NB4 (cell line): ENCODE data around the gene BACE1.

Source experiments
- CTCF ChIP-seq: IDR thresholded peaks from one replicate; pipeline ENCODE4 v1.5.1; 2012; ENCODE audit warnings: low read depth, low read length
- MAX ChIP-seq: IDR thresholded peaks from 2 replicates; pipeline ENCODE4 v1.6.1; 2011; ENCODE audit warnings: low read depth, low read length
- POLR2A ChIP-seq: IDR thresholded peaks from 2 replicates; pipeline ENCODE4 v1.6.1; 2011; ENCODE audit warnings: mild to moderate bottlenecking; ENCODE audit not compliant: insufficient read length; ENCODE audit errors: extremely low read depth

DNA sequence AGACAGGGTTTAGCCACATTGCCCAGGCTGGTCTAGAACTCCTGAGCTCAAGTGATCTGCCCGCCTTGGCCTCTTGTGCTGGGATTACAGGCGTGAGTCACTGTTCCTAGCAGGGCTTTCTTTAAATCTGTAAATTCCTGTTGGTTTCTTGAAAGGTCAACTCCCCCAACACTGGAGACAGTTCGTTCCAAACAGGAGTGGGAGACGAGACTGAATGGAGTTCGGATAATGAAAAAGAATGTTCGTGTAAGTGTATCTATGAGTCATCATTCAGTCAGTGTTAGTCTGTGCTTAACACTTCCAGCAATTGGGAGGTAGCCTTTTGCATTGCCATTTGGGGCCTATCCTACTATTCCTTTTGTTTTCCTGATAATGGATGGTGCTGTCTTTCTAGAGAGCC, 34.9 kb downstream of the BACE1 start:
- TF ChIP-seq CTCF (no peak), POLR2A (no peak), MAX (no peak)
